ENCODE data around the gene TRIM44. TPM values are rescaled to one million over a fixed set of nuclear protein-coding genes. Genes with fewer than 3 reads are reported as not detected.
A peak's percentile ranks its signal among the peaks of the same experiment; 100 is the strongest.

Gene TRIM44
- total and polyA plus RNA-seq, 4 donors: 3.7 to 15.1 (median 10.4) TPM

- TF ChIP-seq MAX (IDR thresholded peaks at IDR 0.05): no peak
- no peak for TF ChIP-seq TAF1 (conservative IDR thresholded peaks at IDR 0.05)
- TF ChIP-seq CTCF (IDR thresholded peaks at IDR 0.05; ENCODE audit: low read depth, low read length, missing input control): no peak
- no peak for TF ChIP-seq NR2F2 (IDR thresholded peaks at IDR 0.05)
- peak; percentile 52 to 54 for TF ChIP-seq HNF4A (conservative IDR thresholded peaks at IDR 0.05)
- TF ChIP-seq HNF4G (IDR thresholded peaks at IDR 0.05): no peak
- peak; percentile 17 for TF ChIP-seq FOXA2 (IDR thresholded peaks at IDR 0.05)
- no peak for TF ChIP-seq GABPA (IDR thresholded peaks at IDR 0.05 in 1 of 2, conservative IDR thresholded peaks at IDR 0.05 in 1 of 2)
- TF ChIP-seq SP1 (IDR thresholded peaks at IDR 0.05): no peak
- TF ChIP-seq YY1 (IDR thresholded peaks at IDR 0.05): no peak
Observed at GRCh38 chr11:35761899-35762298, 99.3 kb downstream of the TRIM44 start (continued).

- TF ChIP-seq JUND (IDR thresholded peaks at IDR 0.05) (no peak), RAD21 (IDR thresholded peaks at IDR 0.05) (peak in 1 of 2 donors; percentile 21), NR2F2 (IDR thresholded peaks at IDR 0.05) (no peak), ATF3 (IDR thresholded peaks at IDR 0.05) (no peak), HNF4A (conservative IDR thresholded peaks at IDR 0.05) (peak; percentile 65 to 68), YY1 (IDR thresholded peaks at IDR 0.05) (no peak), HNF4G (IDR thresholded peaks at IDR 0.05) (no peak), FOXA1 (IDR thresholded peaks at IDR 0.05) (no peak), FOXA2 (IDR thresholded peaks at IDR 0.05) (peak; percentile 50), RXRA (IDR thresholded peaks at IDR 0.05) (peak; percentile 82 to 84), SP1 (IDR thresholded peaks at IDR 0.05) (peak; percentile 48)
- TF ChIP-seq, protein P1, sequence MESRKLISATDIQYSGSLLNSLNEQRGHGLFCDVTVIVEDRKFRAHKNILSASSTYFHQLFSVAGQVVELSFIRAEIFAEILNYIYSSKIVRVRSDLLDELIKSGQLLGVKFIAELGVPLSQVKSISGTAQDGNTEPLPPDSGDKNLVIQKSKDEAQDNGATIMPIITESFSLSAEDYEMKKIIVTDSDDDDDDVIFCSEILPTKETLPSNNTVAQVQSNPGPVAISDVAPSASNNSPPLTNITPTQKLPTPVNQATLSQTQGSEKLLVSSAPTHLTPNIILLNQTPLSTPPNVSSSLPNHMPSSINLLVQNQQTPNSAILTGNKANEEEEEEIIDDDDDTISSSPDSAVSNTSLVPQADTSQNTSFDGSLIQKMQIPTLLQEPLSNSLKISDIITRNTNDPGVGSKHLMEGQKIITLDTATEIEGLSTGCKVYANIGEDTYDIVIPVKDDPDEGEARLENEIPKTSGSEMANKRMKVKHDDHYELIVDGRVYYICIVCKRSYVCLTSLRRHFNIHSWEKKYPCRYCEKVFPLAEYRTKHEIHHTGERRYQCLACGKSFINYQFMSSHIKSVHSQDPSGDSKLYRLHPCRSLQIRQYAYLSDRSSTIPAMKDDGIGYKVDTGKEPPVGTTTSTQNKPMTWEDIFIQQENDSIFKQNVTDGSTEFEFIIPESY (IDR thresholded peaks at IDR 0.05): no peak
- WGBS: 80% methylated on average over 1 of the region's 1 CpG
- no peak overlapping the region for H3K9ac ChIP-seq (ENCODE audit: low read depth in 1 of 2, low read length in 2 of 2)
- DNase-seq (ENCODE audit: low spot score): no peak
- no peaks in the 10 kb centered on the region for H3K9me3 ChIP-seq (ENCODE audit: control insufficient read depth in 4 of 4, low read length in 3 of 4)
- no peaks in the 10 kb centered on the region for H3K27me3 ChIP-seq (ENCODE audit: control insufficient read depth in 4 of 4, insufficient read depth in 4 of 4, low read length in 3 of 4)
- no peak overlapping the region for H3K4me3 ChIP-seq (ENCODE audit: low read depth in 1 of 3, low read length in 3 of 3)
- peaks cover 7 to 38% (median 32%) of the 10 kb centered on the region in 4 donors for H3K4me1 ChIP-seq (ENCODE audit: control insufficient read depth in 4 of 4, insufficient read depth in 4 of 4, low read length in 3 of 4)
- H3K27ac ChIP-seq (ENCODE audit: low read depth in 1 of 2, low read length in 2 of 2): peak overlapping the region in 1 of 2 donors; percentile 57
- no peaks in the 10 kb centered on the region for H3K36me3 ChIP-seq (ENCODE audit: control insufficient read depth in 4 of 4, insufficient read depth in 3 of 4, low read depth in 1 of 4, low read length in 3 of 4)
Observed at GRCh38 chr11:35763301-35763700, 100.7 kb downstream of the TRIM44 start.

DNA sequence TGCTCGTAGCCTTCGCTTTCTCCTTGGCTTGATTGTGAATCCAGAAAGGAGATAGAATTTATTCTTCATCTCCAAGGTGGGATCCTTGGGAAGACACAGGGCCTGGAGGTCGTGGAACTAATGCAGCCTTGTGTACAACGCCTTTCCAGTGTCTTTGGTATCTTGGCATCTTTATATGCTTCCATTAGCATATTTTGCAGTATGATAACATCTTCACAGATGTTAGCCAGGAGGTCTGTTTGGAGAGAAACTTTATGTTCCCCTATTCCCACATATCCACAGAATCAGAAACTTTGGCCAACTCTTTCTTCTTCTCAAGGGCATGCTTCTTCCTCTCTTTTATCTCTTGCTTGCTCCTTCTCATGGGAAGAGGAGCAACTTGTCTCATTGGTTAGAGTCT, 101.2 kb downstream of the TRIM44 start:
- Histone ChIP-seq H3K27me3 (ENCODE audit: control insufficient read depth in 4 of 4, insufficient read depth in 4 of 4, low read length in 3 of 4) (no peaks in the 10 kb centered on the region), H3K27ac (ENCODE audit: low read depth in 1 of 2, low read length in 2 of 2) (peak overlapping the region; percentile 57 to 69), H3K4me1 (ENCODE audit: control insufficient read depth in 4 of 4, insufficient read depth in 4 of 4, low read length in 3 of 4) (peaks cover 7 to 38% (median 32%) of the 10 kb centered on the region in 4 donors), H3K9me3 (ENCODE audit: control insufficient read depth in 4 of 4, low read length in 3 of 4) (no peaks in the 10 kb centered on the region), H3K4me3 (ENCODE audit: low read depth in 1 of 3, low read length in 3 of 3) (no peak overlapping the region), H3K9ac (ENCODE audit: low read depth in 1 of 2, low read length in 2 of 2) (no peak overlapping the region), H3K36me3 (ENCODE audit: control insufficient read depth in 4 of 4, insufficient read depth in 3 of 4, low read depth in 1 of 4, low read length in 3 of 4) (no peaks in the 10 kb centered on the region)
- DNase-seq (ENCODE audit: low spot score): no peak
- WGBS: 93% methylated on average over 4 of the region's 4 CpGs
- TF ChIP-seq REST (IDR thresholded peaks at IDR 0.05): no peak
- no peak for TF ChIP-seq CTCF (IDR thresholded peaks at IDR 0.05; ENCODE audit: low read depth, low read length, missing input control)
- TF ChIP-seq HNF4A (conservative IDR thresholded peaks at IDR 0.05): no peak
- TF ChIP-seq EGR1 (IDR thresholded peaks at IDR 0.05; ENCODE audit: low read depth in 2 of 2): no peak
- TF ChIP-seq FOXA1 (IDR thresholded peaks at IDR 0.05): no peak
- TF ChIP-seq GABPA (IDR thresholded peaks at IDR 0.05 in 1 of 2, conservative IDR thresholded peaks at IDR 0.05 in 1 of 2): no peak
